ENCODE results near the gene ACADS. TPM values are rescaled to one million over a fixed set of nuclear protein-coding genes. Genes with fewer than 3 reads are reported as not detected.

The ACADS gene
- total RNA-seq, 1 experiment from 2014 or later, result 3.4 TPM

DNA sequence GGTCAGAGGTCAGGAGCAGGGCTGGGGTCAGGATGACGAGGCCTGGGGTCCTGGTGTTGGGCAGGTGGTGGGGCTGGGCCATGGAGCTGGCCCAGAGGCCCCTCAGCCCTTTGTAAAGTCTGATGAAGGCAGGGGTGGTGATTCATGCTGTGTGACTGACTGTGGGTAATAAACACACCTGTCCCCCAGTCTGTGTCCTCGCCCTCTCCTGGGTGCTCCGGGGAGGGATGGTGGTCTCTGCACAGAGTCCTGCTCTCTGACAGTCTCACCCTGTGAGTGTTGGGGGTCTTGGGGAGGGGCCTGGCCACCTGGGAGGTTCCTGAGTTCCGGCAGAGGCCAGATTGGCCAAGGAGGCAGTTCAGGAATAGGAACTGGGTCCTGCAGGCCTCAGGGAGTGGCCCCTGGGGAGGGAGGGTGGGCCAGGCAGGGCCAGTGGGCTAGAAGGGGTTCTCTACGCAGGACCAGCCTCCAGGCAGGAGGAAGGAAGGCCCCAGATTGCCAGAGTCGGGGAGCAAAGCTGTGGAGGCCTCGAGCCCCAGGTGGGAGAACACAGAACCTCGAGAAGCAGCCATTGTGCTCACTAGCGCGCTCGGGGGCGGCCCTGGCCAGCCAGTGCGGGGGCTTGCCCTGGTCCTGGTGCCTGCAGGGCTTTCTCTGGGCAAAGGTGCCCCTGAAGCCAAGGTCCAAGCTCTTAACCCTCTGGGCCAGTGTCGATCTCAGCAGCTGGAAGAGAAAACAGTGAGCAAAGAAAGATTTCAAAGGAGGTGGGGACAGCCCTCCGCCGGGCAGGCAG lies 14.4 kb downstream of the ACADS start:
- no TSS peak for BruUV-seq (replicated peaks)
- no peak for DNase-seq (ENCODE audit: low spot score)
- no peak overlapping the region for H3K27ac ChIP-seq (ENCODE audit: low read depth, low read length, poor library complexity, severe bottlenecking)
- ChIA-PET CTCF (no interaction called here), POLR2A (ENCODE audit: low non-redundant PET) (no interaction called here)
- no peaks in the 10 kb centered on the region for H3K36me3 ChIP-seq (ENCODE audit: insufficient read depth, low read length, poor library complexity, severe bottlenecking)
- H3K27me3 ChIP-seq (replicated peaks; ENCODE audit: insufficient read depth, low read depth, low read length, poor library complexity), result no peaks in the 10 kb centered on the region
- intact Hi-C loops (cut with micrococcal nuclease; ENCODE audit: unreplicated experiment), result no loop called here
- no peaks in the 10 kb centered on the region for H3K9me3 ChIP-seq (ENCODE audit: low read depth, low read length, poor library complexity, severe bottlenecking)
- H3K4me1 ChIP-seq (ENCODE audit: insufficient read depth, low read length, poor library complexity, severe bottlenecking), result no peaks in the 10 kb centered on the region
- TF ChIP-seq EZH2 (IDR thresholded peaks at IDR 0.05; ENCODE audit: borderline replicate concordance, low read depth, low read length, poor library complexity, severe bottlenecking) (no peak), CTCF (conservative IDR thresholded peaks at IDR 0.05; ENCODE audit: low read depth, low read length) (no peak)
- no peak overlapping the region for H3K4me3 ChIP-seq (ENCODE audit: low read depth, low read length, poor library complexity, severe bottlenecking)

DNA sequence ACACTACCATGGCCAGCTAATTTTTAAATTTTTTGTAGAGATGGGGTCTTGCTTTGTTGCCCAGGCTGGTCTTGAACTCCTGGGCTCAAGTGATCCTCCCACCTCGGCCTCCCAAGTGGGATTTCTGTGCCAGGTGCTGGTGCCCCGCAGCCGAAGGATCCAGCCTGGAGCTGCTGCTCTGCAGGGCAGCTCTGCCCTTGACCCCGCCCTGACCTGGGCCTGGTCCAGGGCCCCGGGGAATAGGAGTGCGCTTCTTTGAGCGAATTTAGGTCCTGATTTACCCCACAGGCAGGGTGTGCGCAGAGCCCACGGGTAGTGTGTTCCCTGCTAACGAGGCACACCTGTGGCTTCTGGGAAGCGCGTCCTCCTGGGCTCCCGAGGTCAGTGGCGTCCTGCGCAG lies 15.2 kb downstream of the ACADS start:
- no peak for TF ChIP-seq EZH2 (IDR thresholded peaks at IDR 0.05; ENCODE audit: borderline replicate concordance, low read depth, low read length, poor library complexity, severe bottlenecking)
- TF ChIP-seq CTCF (conservative IDR thresholded peaks at IDR 0.05; ENCODE audit: low read depth, low read length), result no peak
- Histone ChIP-seq H3K4me1 (ENCODE audit: insufficient read depth, low read length, poor library complexity, severe bottlenecking) (no peaks in the 10 kb centered on the region), H3K9me3 (ENCODE audit: low read depth, low read length, poor library complexity, severe bottlenecking) (no peaks in the 10 kb centered on the region), H3K4me3 (ENCODE audit: low read depth, low read length, poor library complexity, severe bottlenecking) (no peak overlapping the region), H3K27ac (ENCODE audit: low read depth, low read length, poor library complexity, severe bottlenecking) (no peak overlapping the region), H3K27me3 (replicated peaks; ENCODE audit: insufficient read depth, low read depth, low read length, poor library complexity) (no peaks in the 10 kb centered on the region), H3K36me3 (ENCODE audit: insufficient read depth, low read length, poor library complexity, severe bottlenecking) (no peaks in the 10 kb centered on the region)
- CTCF ChIA-PET, result no interaction called here
- BruUV-seq (replicated peaks), result no TSS peak
- POLR2A ChIA-PET (ENCODE audit: low non-redundant PET), result interaction anchor here (0.5 kb wide), 1 partner anchor 129 kb away, joined by 3 read pairs; no protein-coding TSS in a partner anchor
- DNase-seq (ENCODE audit: low spot score), result no peak
- intact Hi-C loops (cut with micrococcal nuclease; ENCODE audit: unreplicated experiment), result no loop called here

- no peak for TF ChIP-seq EZH2 (IDR thresholded peaks at IDR 0.05; ENCODE audit: borderline replicate concordance, low read depth, low read length, poor library complexity, severe bottlenecking)
- no peak for TF ChIP-seq CTCF (conservative IDR thresholded peaks at IDR 0.05; ENCODE audit: low read depth, low read length)
- no peak for DNase-seq (ENCODE audit: low spot score)
- POLR2A ChIA-PET (ENCODE audit: low non-redundant PET), result no interaction called here
Measured at GRCh38 chr12:120741476-120742421, 16.1 kb downstream of the ACADS start.

More at GRCh38 chr12:120741476-120742421, 16.1 kb downstream of the ACADS start:
- H3K36me3 ChIP-seq (ENCODE audit: insufficient read depth, low read length, poor library complexity, severe bottlenecking), result no peaks in the 10 kb centered on the region
- no peaks in the 10 kb centered on the region for H3K4me1 ChIP-seq (ENCODE audit: insufficient read depth, low read length, poor library complexity, severe bottlenecking)
- no TSS peak for BruUV-seq (replicated peaks)
- H3K4me3 ChIP-seq (ENCODE audit: low read depth, low read length, poor library complexity, severe bottlenecking), result no peak overlapping the region
- intact Hi-C loops (cut with micrococcal nuclease; ENCODE audit: unreplicated experiment), result no loop called here
- H3K27me3 ChIP-seq (replicated peaks; ENCODE audit: insufficient read depth, low read depth, low read length, poor library complexity), result no peaks in the 10 kb centered on the region
- no peak overlapping the region for H3K27ac ChIP-seq (ENCODE audit: low read depth, low read length, poor library complexity, severe bottlenecking)
- CTCF ChIA-PET, result no interaction called here
- no peaks in the 10 kb centered on the region for H3K9me3 ChIP-seq (ENCODE audit: low read depth, low read length, poor library complexity, severe bottlenecking)
